CD14-positive monocyte (primary cell): ENCODE results near the gene TRIM36. TPM values are rescaled to one million over a fixed set of nuclear protein-coding genes. Genes with fewer than 3 reads are reported as not detected.

Source experiments
- DNase-seq, 3 donors: peaks; one replicate each; pipeline ENCODE4 v3.0.0-alpha.2; 2011 to 2022
- H2AFZ ChIP-seq: 2 replicates; pipeline ENCODE4 v1.6.0; 2012; ENCODE audit warnings: mild to moderate bottlenecking, low read depth, low read length, inconsistent platforms; ENCODE audit not compliant: insufficient read depth, poor library complexity, severe bottlenecking
- H3K27ac ChIP-seq, 2 donors: 1 replicate in 1 of 2; 2 replicates in 1 of 2; pipeline ENCODE4 v1.5.1; 2012 to 2013; ENCODE audit warnings: low read length in 2 of 2, control low read depth in 1 of 2, inconsistent platforms in 1 of 2, low read depth in 1 of 2, mild to moderate bottlenecking in 1 of 2
- H3K27me3 ChIP-seq, 2 donors: one replicate each; pipeline versions ENCODE4 v1.6.0 to v1.6.1; 2011 to 2013; ENCODE audit warnings: low read length in 2 of 2; ENCODE audit not compliant: control insufficient read depth in 2 of 2, insufficient read depth in 2 of 2
- H3K36me3 ChIP-seq, 2 donors: replicated peaks in 1 of 2; 1 replicate in 1 of 2; 2 replicates in 1 of 2; pipeline versions ENCODE4 v1.5.1 to v1.6.1; 2012 to 2013; ENCODE audit warnings: low read length in 2 of 2, control low read depth in 1 of 2, inconsistent platforms in 1 of 2, mild to moderate bottlenecking in 1 of 2; ENCODE audit not compliant: insufficient read depth in 2 of 2, control insufficient read depth in 1 of 2
- H3K4me1 ChIP-seq, 2 donors: 1 replicate in 1 of 2; 2 replicates in 1 of 2; pipeline versions ENCODE4 v1.5.1 to v1.6.1; 2012 to 2013; ENCODE audit warnings: low read length in 2 of 2, control low read depth in 1 of 2, inconsistent platforms in 1 of 2, mild to moderate bottlenecking in 1 of 2, moderate library complexity in 1 of 2; ENCODE audit not compliant: insufficient read depth in 2 of 2, control insufficient read depth in 1 of 2
- H3K4me2 ChIP-seq: replicated peaks from 2 replicates; pipeline ENCODE3; 2012; ENCODE audit warnings: low read length, moderate library complexity, mild to moderate bottlenecking; ENCODE audit not compliant: poor library complexity, severe bottlenecking; ENCODE audit errors: extremely low read depth
- H3K4me3 ChIP-seq, 3 experiments: fragments of 200-600 bp in 1 of 3; sonication (generic) in 1 of 3; replicated peaks in 1 of 3; 1 replicate in 2 of 3; 2 replicates in 1 of 3; pipeline ENCODE4 v1.5.1; 2011 to 2013; ENCODE audit warnings: low read length in 3 of 3, mild to moderate bottlenecking in 3 of 3, control low read depth in 2 of 3, low read depth in 2 of 3, inconsistent platforms in 1 of 3, moderate library complexity in 1 of 3
- H3K79me2 ChIP-seq: 2 replicates; pipeline ENCODE4 v1.6.0; 2012; ENCODE audit warnings: mild to moderate bottlenecking, control low read depth, inconsistent platforms, low read length, moderate library complexity; ENCODE audit not compliant: insufficient read depth
- H3K9ac ChIP-seq: 2 replicates; pipeline ENCODE4 v1.6.0; 2017; ENCODE audit warnings: low read length, mild to moderate bottlenecking; ENCODE audit not compliant: insufficient read depth, poor library complexity, severe bottlenecking
- H3K9me3 ChIP-seq, 2 donors: replicated peaks in 1 of 2; 1 replicate in 1 of 2; 2 replicates in 1 of 2; pipeline versions ENCODE4 v1.5.1 to v1.6.1; 2012 to 2013; ENCODE audit warnings: low read length in 2 of 2, control low read depth in 1 of 2; ENCODE audit not compliant: control insufficient read depth in 1 of 2, insufficient read depth in 1 of 2
- H4K20me1 ChIP-seq: 2 replicates; pipeline ENCODE4 v1.6.0; 2012; ENCODE audit warnings: mild to moderate bottlenecking, low read length, control low read depth, moderate library complexity; ENCODE audit not compliant: insufficient read depth
- H3K27ac Mint-ChIP-seq, 7 donors: one replicate each; pipeline ENCODE4 v1.8.0; 2020; ENCODE audit warnings: mild to moderate bottlenecking in 7 of 7, mixed read lengths in 7 of 7, moderate library complexity in 6 of 7, inconsistent platforms in 2 of 7
- H3K27me3 Mint-ChIP-seq, 3 donors: one replicate each; pipeline ENCODE4 v1.8.0; 2021 to 2022; ENCODE audit warnings: low read depth in 3 of 3, mild to moderate bottlenecking in 3 of 3, mixed read lengths in 3 of 3, moderate library complexity in 3 of 3, inconsistent platforms in 1 of 3
- H3K36me3 Mint-ChIP-seq, 2 donors: one replicate each; pipeline ENCODE4 v1.8.0; 2020; ENCODE audit warnings: mixed read lengths in 2 of 2, inconsistent platforms in 1 of 2, mild to moderate bottlenecking in 1 of 2
- H3K4me1 Mint-ChIP-seq: one replicate; pipeline ENCODE4 v1.8.0; 2020; ENCODE audit warnings: mild to moderate bottlenecking, mixed read lengths
- H3K4me3 Mint-ChIP-seq, 2 donors: one replicate each; pipeline ENCODE4 v1.8.0; 2020; ENCODE audit warnings: mild to moderate bottlenecking in 2 of 2, mixed read lengths in 2 of 2, moderate library complexity in 1 of 2
- H3K9me3 Mint-ChIP-seq, 7 donors: one replicate each; pipeline ENCODE4 v1.8.0; 2020 to 2022; ENCODE audit warnings: mixed read lengths in 7 of 7, mild to moderate bottlenecking in 6 of 7, moderate library complexity in 6 of 7, inconsistent platforms in 2 of 7
- WGBS: methylation state at CpG from one replicate; pipeline ENCODE4 v1.1.5; 2013; ENCODE audit warnings: missing lambda C conversion rate; ENCODE audit not compliant: insufficient coverage; 5-methylcytosine and 5-hydroxymethylcytosine counted together
- intact Hi-C, 2 donors: fragments of 100-400 bp; cut with micrococcal nuclease; formaldehyde crosslinking; loops; one replicate each; pipeline versions ENCODE4 v1.15.0 to v1.15.1; 2023
- polyA plus RNA-seq, 3 donors: library from polyadenylated mRNA; depleted of rRNA in 1 of 3; unstranded in 2 of 3; stranded (reverse) in 1 of 3; fragments of 300-500 nt in 2 of 3; fragments of >200 nt in 1 of 3; fragmentation: Illumina TruSeq in 2 of 3; gene quantifications; 1 replicate in 2 of 3; 2 replicates in 1 of 3; pipeline ENCODE4 v1.2.3, GENCODE V29; 2012 to 2021
- TF ChIP-seq, protein P1 (sequence below): fragments of 200-600 bp; IDR thresholded peaks from one replicate; pipeline ENCODE4 v1.8.0; 2022; ENCODE audit warnings: antibody characterized with exemption, mild to moderate bottlenecking

The TRIM36 gene
- polyA plus RNA-seq, 3 donors, result 1.7 to 2.3 (median 1.9) TPM

DNA sequence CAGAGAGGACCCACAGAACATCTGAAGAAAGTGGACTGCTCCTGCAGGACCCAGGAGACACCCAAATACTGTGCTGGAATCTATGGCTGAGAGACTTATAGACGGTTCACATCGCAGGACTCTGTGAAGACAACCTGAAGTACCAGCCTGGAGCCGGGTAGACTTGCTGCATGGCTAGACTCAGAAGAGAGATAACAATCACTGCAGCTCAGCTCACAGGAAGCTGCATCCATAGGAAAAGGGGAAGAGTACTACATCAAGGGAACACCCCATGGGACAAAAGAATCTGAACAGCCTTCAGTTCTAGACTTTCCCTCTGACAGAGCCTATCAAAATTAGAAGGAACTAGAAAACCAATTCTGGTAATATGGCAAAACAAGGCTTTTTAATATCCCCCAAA lies 26.5 kb upstream of the TRIM36 start:
- H3K36me3 ChIP-seq, result no peaks in the 10 kb centered on the region
- H3K4me3 ChIP-seq, result no peak overlapping the region
- Mint-ChIP-seq H3K27me3 (peaks cover 2 to 11% (median 2%) of the 10 kb centered on the region in 3 donors), H3K9me3 (peaks cover 0 to 3% (median 0%) of the 10 kb centered on the region in 7 donors), H3K4me1 (no peaks in the 10 kb centered on the region), H3K27ac (no peak overlapping the region), H3K36me3 (peaks cover 2% of the 10 kb centered on the region in 2 donors), H3K4me3 (no peak overlapping the region)
- no peaks in the 10 kb centered on the region for H3K4me1 ChIP-seq
- no peak for DNase-seq
- 100% methylated on average over 2 of the region's 3 CpGs for WGBS
- no peaks in the 10 kb centered on the region for H3K79me2 ChIP-seq
- no peaks in the 10 kb centered on the region for H4K20me1 ChIP-seq
- H2AFZ ChIP-seq, result no peak overlapping the region
- no peaks in the 10 kb centered on the region for H3K9me3 ChIP-seq
- no peak overlapping the region for H3K4me2 ChIP-seq
- no peaks in the 10 kb centered on the region for H3K27me3 ChIP-seq
- no peak overlapping the region for H3K27ac ChIP-seq
- intact Hi-C loops, result no loop called here
- TF ChIP-seq, protein P1, sequence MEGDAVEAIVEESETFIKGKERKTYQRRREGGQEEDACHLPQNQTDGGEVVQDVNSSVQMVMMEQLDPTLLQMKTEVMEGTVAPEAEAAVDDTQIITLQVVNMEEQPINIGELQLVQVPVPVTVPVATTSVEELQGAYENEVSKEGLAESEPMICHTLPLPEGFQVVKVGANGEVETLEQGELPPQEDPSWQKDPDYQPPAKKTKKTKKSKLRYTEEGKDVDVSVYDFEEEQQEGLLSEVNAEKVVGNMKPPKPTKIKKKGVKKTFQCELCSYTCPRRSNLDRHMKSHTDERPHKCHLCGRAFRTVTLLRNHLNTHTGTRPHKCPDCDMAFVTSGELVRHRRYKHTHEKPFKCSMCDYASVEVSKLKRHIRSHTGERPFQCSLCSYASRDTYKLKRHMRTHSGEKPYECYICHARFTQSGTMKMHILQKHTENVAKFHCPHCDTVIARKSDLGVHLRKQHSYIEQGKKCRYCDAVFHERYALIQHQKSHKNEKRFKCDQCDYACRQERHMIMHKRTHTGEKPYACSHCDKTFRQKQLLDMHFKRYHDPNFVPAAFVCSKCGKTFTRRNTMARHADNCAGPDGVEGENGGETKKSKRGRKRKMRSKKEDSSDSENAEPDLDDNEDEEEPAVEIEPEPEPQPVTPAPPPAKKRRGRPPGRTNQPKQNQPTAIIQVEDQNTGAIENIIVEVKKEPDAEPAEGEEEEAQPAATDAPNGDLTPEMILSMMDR, result no peak
- no peak overlapping the region for H3K9ac ChIP-seq

DNA sequence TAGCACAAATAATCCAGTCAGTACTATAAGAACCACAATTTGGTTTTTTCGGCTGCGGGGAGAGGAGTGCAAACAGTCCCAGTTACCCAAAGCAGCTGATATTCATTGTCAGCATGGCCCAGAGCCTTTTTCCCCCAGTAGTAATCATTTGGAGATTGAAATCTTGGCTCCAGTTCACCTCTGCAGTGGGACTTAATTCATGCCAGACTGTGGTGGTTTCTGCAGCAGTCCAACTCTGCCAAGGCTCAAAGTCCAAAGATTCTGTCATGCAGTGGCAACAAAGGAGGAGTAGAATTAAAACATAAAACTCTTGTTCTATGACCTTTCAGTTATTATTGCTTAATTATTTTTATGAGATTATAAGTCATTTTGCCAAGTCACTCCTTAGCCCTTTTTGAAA lies 25.0 kb upstream of the TRIM36 start:
- Mint-ChIP-seq H3K27ac (no peak overlapping the region), H3K4me1 (no peaks in the 10 kb centered on the region), H3K4me3 (no peak overlapping the region), H3K36me3 (peaks cover 0 to 2% of the 10 kb centered on the region in 2 donors), H3K27me3 (peaks cover 2 to 15% (median 12%) of the 10 kb centered on the region in 3 donors), H3K9me3 (peaks cover 0 to 2% (median 0%) of the 10 kb centered on the region in 7 donors)
- Histone ChIP-seq H3K4me3 (no peak overlapping the region), H3K9me3 (no peaks in the 10 kb centered on the region), H4K20me1 (no peaks in the 10 kb centered on the region), H3K27ac (no peak overlapping the region), H2AFZ (no peak overlapping the region), H3K9ac (no peak overlapping the region), H3K79me2 (no peaks in the 10 kb centered on the region), H3K27me3 (peaks cover 4 to 6% of the 10 kb centered on the region in 2 donors), H3K4me1 (no peaks in the 10 kb centered on the region), H3K36me3 (no peaks in the 10 kb centered on the region), H3K4me2 (no peak overlapping the region)
- TF ChIP-seq, protein P1, result no peak
- no peak for DNase-seq
- no CpG with 5 or more reads among the region's 2 CpGs for WGBS
- intact Hi-C loops, result no loop called here
